B cell (primary cell): ENCODE measurements around the gene NPS. TPM values are rescaled to one million over a fixed set of nuclear protein-coding genes. Genes with fewer than 3 reads are reported as not detected.

ENCODE experiments used
- ATAC-seq: fragments of 200-7000 bp; cut with Tn5 transposase; one replicate; pipeline ENCODE4 v1.10.0; 2021; ENCODE audit warnings: low read depth, mild to moderate bottlenecking, moderate number of reproducible peaks, moderate library complexity
- CTCF ChIA-PET: fragments of 350-600 bp; sonication (Branson Sonifier 250); formaldehyde crosslinking; loops from one replicate; lab custom pipeline; 2021; ENCODE audit warnings: antibody characterized with exemption, inconsistent platforms; lab: Charles Lee
- POLR2A ChIA-PET: fragments of 350-600 bp; sonication (Branson Sonifier 250); formaldehyde crosslinking; loops from one replicate; lab custom pipeline; 2021; ENCODE audit warnings: antibody characterized with exemption; lab: Charles Lee
- DNase-seq: peaks from one replicate; pipeline ENCODE4 v3.0.0; 2013
- H2AFZ ChIP-seq: 2 replicates; pipeline ENCODE4 v1.6.1; 2012; ENCODE audit warnings: mild to moderate bottlenecking, low read depth, low read length; ENCODE audit not compliant: insufficient read depth, poor library complexity, severe bottlenecking
- H3K27ac ChIP-seq, 2 donors: 1 replicate in 1 of 2; 2 replicates in 1 of 2; pipeline ENCODE4 v1.5.1; 2012 to 2013; ENCODE audit warnings: low read length in 2 of 2, mild to moderate bottlenecking in 2 of 2, moderate library complexity in 1 of 2
- H3K27me3 ChIP-seq, 4 experiments: fragments of 200-600 bp in 1 of 4; sonication (generic) in 1 of 4; replicated peaks in 1 of 4; 1 replicate in 2 of 4; 2 replicates in 2 of 4; pipeline versions ENCODE4 v1.6.1 to v1.7.0; 2013 to 2016; ENCODE audit warnings: low read length in 3 of 4, mild to moderate bottlenecking in 2 of 4, mixed read lengths in 1 of 4, moderate library complexity in 1 of 4; ENCODE audit not compliant: insufficient read depth in 4 of 4, control insufficient read depth in 3 of 4; ENCODE audit errors: control extremely low read depth in 1 of 4
- H3K36me3 ChIP-seq, 2 experiments: replicated peaks in 1 of 2; 1 replicate in 1 of 2; 2 replicates in 1 of 2; pipeline versions ENCODE4 v1.6.1 to v1.7.1; 2013; ENCODE audit warnings: low read length in 1 of 2; ENCODE audit not compliant: insufficient read depth in 2 of 2, control insufficient read depth in 1 of 2; ENCODE audit errors: control extremely low read depth in 1 of 2, extremely low read depth in 1 of 2
- H3K4me1 ChIP-seq, 2 donors: fragments of 200-600 bp in 1 of 2; sonication (generic) in 1 of 2; 1 replicate in 1 of 2; 2 replicates in 1 of 2; pipeline versions ENCODE4 v1.5.1 to v1.6.1; 2013 to 2017; ENCODE audit warnings: low read length in 2 of 2; ENCODE audit not compliant: control insufficient read depth in 2 of 2, insufficient read depth in 2 of 2
- H3K4me2 ChIP-seq: replicated peaks from 2 replicates; pipeline ENCODE3; 2012; ENCODE audit warnings: mild to moderate bottlenecking, low read depth, low read length; ENCODE audit not compliant: poor library complexity, severe bottlenecking
- H3K4me3 ChIP-seq, 5 experiments: fragments of 200-600 bp in 1 of 5; sonication (generic) in 1 of 5; 1 replicate in 3 of 5; 2 replicates in 2 of 5; pipeline versions ENCODE4 v1.5.1 to v1.7.0; 2011 to 2016; ENCODE audit warnings: low read length in 4 of 5, mild to moderate bottlenecking in 4 of 5, low read depth in 2 of 5, control low read depth in 1 of 5, moderate library complexity in 1 of 5; ENCODE audit not compliant: insufficient read depth in 1 of 5; ENCODE audit errors: control extremely low read depth in 1 of 5, extremely low read depth in 1 of 5
- H3K79me2 ChIP-seq: fragments of 200-600 bp; sonication (generic); one replicate; pipeline ENCODE4 v1.6.0; 2016; ENCODE audit warnings: low read length; ENCODE audit not compliant: control insufficient read depth, insufficient read depth
- H3K9ac ChIP-seq: fragments of 200-600 bp; sonication (generic); 2 replicates; pipeline ENCODE4 v1.6.1; 2017; ENCODE audit warnings: mild to moderate bottlenecking, low read length, moderate library complexity
- H3K9me3 ChIP-seq, 3 donors: one replicate each; pipeline versions ENCODE4 v1.6.1 to v1.7.1; 2013; ENCODE audit warnings: low read length in 2 of 3; ENCODE audit not compliant: control insufficient read depth in 2 of 3, insufficient read depth in 1 of 3; ENCODE audit errors: control extremely low read depth in 1 of 3
- H4K20me1 ChIP-seq: 2 replicates; pipeline ENCODE4 v1.6.0; 2012; ENCODE audit warnings: mild to moderate bottlenecking, low read length; ENCODE audit not compliant: insufficient read depth, control insufficient read depth, poor library complexity, severe bottlenecking
- H3K27ac Mint-ChIP-seq: one replicate; pipeline ENCODE4 v1.8.0; 2021; ENCODE audit warnings: mixed read lengths
- H3K27me3 Mint-ChIP-seq: one replicate; pipeline ENCODE4 v1.8.0; 2021; ENCODE audit warnings: mixed read lengths
- H3K4me1 Mint-ChIP-seq: one replicate; pipeline ENCODE4 v1.8.0; 2021; ENCODE audit warnings: mixed read lengths
- H3K4me3 Mint-ChIP-seq: one replicate; pipeline ENCODE4 v1.8.0; 2021; ENCODE audit warnings: mixed read lengths
- H3K9me3 Mint-ChIP-seq: one replicate; pipeline ENCODE4 v1.8.0; 2022; ENCODE audit warnings: mixed read lengths; ENCODE audit not compliant: insufficient read depth
- CTCF ChIP-seq: fragments of 200-600 bp; IDR thresholded peaks from one replicate; pipeline ENCODE4 v1.8.0; 2022; ENCODE audit warnings: antibody characterized with exemption, mild to moderate bottlenecking
- EZH2 ChIP-seq: IDR thresholded peaks from 2 replicates; pipeline ENCODE4 v1.6.1; 2012; ENCODE audit warnings: borderline replicate concordance, low read depth, mild to moderate bottlenecking, moderate library complexity, low read length; ENCODE audit not compliant: insufficient read depth, poor library complexity, severe bottlenecking
- WGBS: methylation state at CpG from one replicate; pipeline ENCODE4 v1.1.5; 2013; ENCODE audit warnings: missing lambda C conversion rate; ENCODE audit not compliant: insufficient coverage; 5-methylcytosine and 5-hydroxymethylcytosine counted together
- intact Hi-C: fragments of 100-400 bp; cut with micrococcal nuclease; formaldehyde crosslinking; loops from one replicate; pipeline ENCODE4 v1.10.0; 2022
- polyA plus RNA-seq: library from polyadenylated mRNA; depleted of rRNA; stranded (reverse); fragments of >200 nt; gene quantifications from 2 replicates; pipeline ENCODE4 v1.2.3, GENCODE V29; 2012
- total RNA-seq, 2 donors: library from RNA; stranded (reverse); fragments of 120-200 nt in 1 of 2; gene quantifications; 1 replicate in 1 of 2; 2 replicates in 1 of 2; pipeline versions ENCODE4 v1.2.3 to v1.2.4, GENCODE V29; 2013 to 2022

Gene NPS
- total and polyA plus RNA-seq, 2 donors (not counting 1 experiment from before 2014, with no cell fraction given), result not detected

DNA sequence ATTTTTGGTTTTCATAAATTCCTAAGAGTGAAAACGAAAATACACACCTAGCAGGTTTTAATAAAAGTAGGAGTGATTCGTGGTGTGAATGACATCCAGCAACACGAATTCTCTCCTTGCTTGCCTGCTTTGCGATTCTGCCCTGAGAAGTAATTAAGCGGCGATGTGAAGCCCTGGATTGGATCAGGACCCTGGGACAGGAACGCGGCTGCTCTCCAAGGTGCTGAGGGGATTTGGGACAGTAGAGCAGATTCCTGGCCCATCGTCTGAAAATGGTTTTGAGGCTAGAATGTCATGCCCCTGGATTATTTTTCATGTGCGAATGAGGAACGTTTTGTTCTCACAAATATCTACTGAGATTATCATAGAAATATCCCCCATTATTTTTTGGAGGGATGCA is 7.8 kb downstream of the NPS start:
- Histone ChIP-seq H4K20me1 (no peaks in the 10 kb centered on the region), H3K4me1 (no peaks in the 10 kb centered on the region), H3K27me3 (peaks cover 0 to 2% (median 0%) of the 10 kb centered on the region in 4 experiments), H2AFZ (no peak overlapping the region), H3K9ac (no peak overlapping the region), H3K27ac (no peak overlapping the region), H3K9me3 (peaks cover 0 to 10% (median 0%) of the 10 kb centered on the region in 3 donors), H3K4me3 (no peak overlapping the region), H3K79me2 (no peaks in the 10 kb centered on the region), H3K4me2 (no peak overlapping the region), H3K36me3 (no peaks in the 10 kb centered on the region)
- Mint-ChIP-seq H3K9me3 (no peaks in the 10 kb centered on the region), H3K4me1 (no peaks in the 10 kb centered on the region), H3K4me3 (no peak overlapping the region), H3K27me3 (no peaks in the 10 kb centered on the region), H3K27ac (no peak overlapping the region)
- POLR2A ChIA-PET, result no interaction called here
- DNase-seq (no peak), ATAC-seq (no peak)
- TF ChIP-seq CTCF, result no peak
- no peak for TF ChIP-seq EZH2
- 15% methylated on average over 4 of the region's 11 CpGs for WGBS
- intact Hi-C loops, result no loop called here
- CTCF ChIA-PET, result no interaction called here

GRCh38 chr10:127561647-127562046 is 12.5 kb downstream of the NPS start:
- Histone ChIP-seq H3K79me2 (no peaks in the 10 kb centered on the region), H3K36me3 (no peaks in the 10 kb centered on the region), H2AFZ (no peak overlapping the region), H4K20me1 (no peaks in the 10 kb centered on the region), H3K9me3 (peaks cover 0 to 10% (median 0%) of the 10 kb centered on the region in 3 donors), H3K27ac (no peak overlapping the region), H3K4me3 (no peak overlapping the region), H3K27me3 (peaks cover 0 to 2% (median 0%) of the 10 kb centered on the region in 4 experiments), H3K4me1 (no peaks in the 10 kb centered on the region), H3K4me2 (no peak overlapping the region), H3K9ac (no peak overlapping the region)
- WGBS, result 84% methylated on average over 5 of the region's 8 CpGs
- Mint-ChIP-seq H3K27me3 (no peaks in the 10 kb centered on the region), H3K9me3 (no peaks in the 10 kb centered on the region), H3K4me1 (no peaks in the 10 kb centered on the region), H3K27ac (no peak overlapping the region), H3K4me3 (no peak overlapping the region)
- ChIA-PET POLR2A (no interaction called here), CTCF (no interaction called here)
- ATAC-seq (no peak), DNase-seq (no peak)
- intact Hi-C loops, result loop anchor here (5.0 kb wide), 1 partner anchor 291 kb away; no protein-coding TSS in a partner anchor
- no peak for TF ChIP-seq CTCF
- no peak for TF ChIP-seq EZH2
